ENCODE data around the gene SLC37A1. TPM values are rescaled to one million over a fixed set of nuclear protein-coding genes. Genes with fewer than 3 reads are reported as not detected.
A peak's percentile ranks its signal among the peaks of the same experiment; 100 is the strongest.

SLC37A1 gene
- total RNA-seq, 4 donors from 2014 or later = 2.3 to 8.8 (median 6.3) TPM

DNA sequence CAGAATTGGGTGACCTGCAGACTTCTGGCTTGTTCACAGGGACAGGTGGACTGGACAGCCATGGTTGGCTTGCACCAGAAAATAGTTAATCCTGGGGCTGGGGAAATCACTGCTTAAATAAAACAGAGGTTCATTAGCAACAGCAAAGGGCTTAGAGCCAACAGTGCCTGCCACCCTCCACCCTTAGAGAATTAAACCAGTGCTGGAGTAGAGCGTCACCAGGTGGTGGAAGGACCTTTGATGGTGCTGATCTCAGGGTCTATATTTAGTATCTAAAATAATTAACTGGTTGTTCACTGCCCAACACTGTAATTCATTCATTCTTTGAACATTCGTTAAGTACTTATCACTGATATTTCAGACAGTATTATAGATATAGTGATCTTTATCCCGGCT lies 105.1 kb downstream of the SLC37A1 start:
- H3K27me3 ChIP-seq = no peaks in the 10 kb centered on the region
- H3K4me1 ChIP-seq = no peaks in the 10 kb centered on the region
- H3K4me3 ChIP-seq = no peak overlapping the region
- TF ChIP-seq, protein P1, sequence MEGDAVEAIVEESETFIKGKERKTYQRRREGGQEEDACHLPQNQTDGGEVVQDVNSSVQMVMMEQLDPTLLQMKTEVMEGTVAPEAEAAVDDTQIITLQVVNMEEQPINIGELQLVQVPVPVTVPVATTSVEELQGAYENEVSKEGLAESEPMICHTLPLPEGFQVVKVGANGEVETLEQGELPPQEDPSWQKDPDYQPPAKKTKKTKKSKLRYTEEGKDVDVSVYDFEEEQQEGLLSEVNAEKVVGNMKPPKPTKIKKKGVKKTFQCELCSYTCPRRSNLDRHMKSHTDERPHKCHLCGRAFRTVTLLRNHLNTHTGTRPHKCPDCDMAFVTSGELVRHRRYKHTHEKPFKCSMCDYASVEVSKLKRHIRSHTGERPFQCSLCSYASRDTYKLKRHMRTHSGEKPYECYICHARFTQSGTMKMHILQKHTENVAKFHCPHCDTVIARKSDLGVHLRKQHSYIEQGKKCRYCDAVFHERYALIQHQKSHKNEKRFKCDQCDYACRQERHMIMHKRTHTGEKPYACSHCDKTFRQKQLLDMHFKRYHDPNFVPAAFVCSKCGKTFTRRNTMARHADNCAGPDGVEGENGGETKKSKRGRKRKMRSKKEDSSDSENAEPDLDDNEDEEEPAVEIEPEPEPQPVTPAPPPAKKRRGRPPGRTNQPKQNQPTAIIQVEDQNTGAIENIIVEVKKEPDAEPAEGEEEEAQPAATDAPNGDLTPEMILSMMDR (IDR thresholded peaks at IDR 0.05) = no peak
- no peak for TF ChIP-seq POLR2A (IDR thresholded peaks at IDR 0.05)
- intact Hi-C loops (cut with DNase I; ENCODE audit: low total_unique reads) = no loop called here
- H3K9me3 ChIP-seq = no peaks in the 10 kb centered on the region
- no peak overlapping the region for H3K27ac ChIP-seq
- H3K36me3 ChIP-seq = no peaks in the 10 kb centered on the region
- no peak for DNase-seq

DNA sequence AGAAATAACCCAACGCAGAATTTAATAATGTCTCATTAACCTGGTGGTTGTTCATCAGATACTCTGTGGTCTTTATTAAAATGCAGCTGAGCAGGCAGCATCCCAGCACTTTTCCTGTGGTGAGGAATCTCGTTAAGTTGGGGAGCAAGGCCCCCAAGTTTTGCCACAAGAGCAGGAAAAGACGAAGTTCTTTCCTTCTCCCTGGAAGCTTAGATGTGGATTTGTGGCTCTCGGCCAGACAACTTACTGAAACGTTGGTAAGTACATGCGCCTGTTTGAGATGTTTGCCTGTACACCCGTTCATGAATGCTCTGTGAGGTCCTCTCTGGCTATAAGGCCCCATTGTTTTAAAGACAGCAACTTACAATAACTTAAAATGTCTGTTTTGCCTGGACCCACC lies 105.5 kb downstream of the SLC37A1 start:
- TF ChIP-seq POLR2A (IDR thresholded peaks at IDR 0.05) = no peak
- intact Hi-C loops (cut with DNase I; ENCODE audit: low total_unique reads) = no loop called here
- no peak for DNase-seq
- H3K9me3 ChIP-seq = no peaks in the 10 kb centered on the region
- H3K4me1 ChIP-seq = no peaks in the 10 kb centered on the region
- no peaks in the 10 kb centered on the region for H3K36me3 ChIP-seq
- no peak overlapping the region for H3K27ac ChIP-seq
- no peak overlapping the region for H3K4me3 ChIP-seq
- no peaks in the 10 kb centered on the region for H3K27me3 ChIP-seq

DNA sequence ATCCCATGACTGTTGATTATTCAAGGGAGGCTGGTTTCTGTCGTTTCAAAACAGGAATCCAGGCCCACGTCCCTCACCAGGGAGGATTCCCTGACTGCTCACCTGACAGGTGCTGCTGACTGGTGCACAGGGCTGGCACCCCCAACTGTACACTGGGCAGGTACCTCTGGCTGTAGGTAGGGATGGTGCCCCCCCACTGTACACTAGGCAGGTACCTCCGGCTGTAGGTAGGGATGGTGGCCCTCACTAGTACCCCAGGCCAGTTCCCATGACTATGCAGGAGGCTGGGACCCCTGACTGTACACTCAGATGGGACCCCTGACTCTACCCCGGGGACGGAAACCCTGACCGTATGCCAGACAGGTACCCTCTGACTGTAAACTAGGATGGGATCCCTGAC lies 106.2 kb downstream of the SLC37A1 start:
- intact Hi-C loops (cut with DNase I; ENCODE audit: low total_unique reads) = no loop called here
- H3K27me3 ChIP-seq = no peaks in the 10 kb centered on the region

DNA sequence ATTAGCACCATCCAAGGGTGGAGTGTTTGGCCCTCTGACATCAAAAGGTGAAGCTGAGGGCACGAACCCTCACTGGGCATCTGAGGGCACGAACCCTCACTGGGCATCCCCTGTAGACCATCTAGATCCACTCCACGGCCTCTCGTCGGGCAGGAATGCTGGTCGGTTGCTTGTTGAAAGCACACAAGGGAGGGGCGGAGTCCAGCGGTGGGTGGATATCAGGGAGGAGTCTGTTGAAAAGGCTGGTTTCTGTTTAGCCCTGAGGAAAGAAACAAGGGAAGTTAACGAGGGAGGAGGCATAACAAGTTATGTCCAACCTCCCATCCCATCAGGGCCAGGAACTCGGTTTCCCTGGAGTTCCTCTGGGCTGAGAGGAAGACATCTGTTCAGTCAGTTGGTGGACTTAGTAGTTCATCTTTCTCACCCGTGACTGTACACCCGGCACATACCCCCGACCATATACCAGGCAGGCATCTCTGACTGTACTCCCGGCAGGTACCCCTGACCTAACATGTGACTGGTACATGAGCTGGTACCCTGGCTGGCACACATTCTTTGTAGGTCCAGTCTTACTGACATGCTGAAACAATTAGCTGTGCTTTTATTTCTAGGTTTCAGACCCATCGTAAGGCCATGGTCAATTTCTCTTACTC lies 107.6 kb downstream of the SLC37A1 start:
- no peaks in the 10 kb centered on the region for H3K27me3 ChIP-seq
- no peaks in the 10 kb centered on the region for H3K4me1 ChIP-seq
- peak overlapping the region; percentile 11 to 46 for H3K27ac ChIP-seq
- intact Hi-C loops (cut with DNase I; ENCODE audit: low total_unique reads) = no loop called here
- DNase-seq = peak in 1 of 2 donors; percentile 16
- no peaks in the 10 kb centered on the region for H3K36me3 ChIP-seq
- no peak overlapping the region for H3K4me3 ChIP-seq
- TF ChIP-seq, protein P1 (IDR thresholded peaks at IDR 0.05) = no peak
- no peak for TF ChIP-seq POLR2A (IDR thresholded peaks at IDR 0.05)
- H3K9me3 ChIP-seq = no peaks in the 10 kb centered on the region

More for the DNA sequence above, 106.2 kb downstream of the SLC37A1 start:
- H3K27ac ChIP-seq = no peak overlapping the region
- no peaks in the 10 kb centered on the region for H3K4me1 ChIP-seq
- H3K9me3 ChIP-seq = no peaks in the 10 kb centered on the region
- H3K4me3 ChIP-seq = no peak overlapping the region
- H3K36me3 ChIP-seq = no peaks in the 10 kb centered on the region
- DNase-seq = peak in 1 of 2 donors; percentile 9
- TF ChIP-seq, protein P1 (IDR thresholded peaks at IDR 0.05) = no peak
- TF ChIP-seq POLR2A (IDR thresholded peaks at IDR 0.05) = no peak

DNA sequence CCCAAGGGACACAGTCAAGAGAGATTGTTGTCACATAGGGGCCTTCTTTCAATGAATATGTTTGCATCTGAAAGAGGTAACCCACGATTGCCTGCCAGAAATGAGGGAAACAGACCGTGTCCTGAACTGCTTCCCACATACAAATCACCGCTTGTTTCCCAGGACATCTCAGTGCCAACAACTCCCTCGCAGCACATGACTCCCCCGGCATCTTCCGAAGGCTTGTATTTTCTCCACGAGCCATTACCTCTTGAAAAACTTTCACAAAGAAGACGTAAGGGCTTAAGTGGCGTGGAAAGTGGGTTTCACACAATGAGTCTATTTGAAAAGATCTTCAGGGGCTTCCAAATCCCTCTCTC lies 108.1 kb downstream of the SLC37A1 start:
- H3K4me3 ChIP-seq = no peak overlapping the region
- peak overlapping the region in 1 of 2 donors; percentile 46 for H3K27ac ChIP-seq
- no peaks in the 10 kb centered on the region for H3K9me3 ChIP-seq
- no peaks in the 10 kb centered on the region for H3K27me3 ChIP-seq
- no peak for TF ChIP-seq POLR2A (IDR thresholded peaks at IDR 0.05)
- TF ChIP-seq, protein P1 (IDR thresholded peaks at IDR 0.05) = no peak
- intact Hi-C loops (cut with DNase I; ENCODE audit: low total_unique reads) = no loop called here
- peak; percentile 35 to 40 for DNase-seq
- H3K4me1 ChIP-seq = no peaks in the 10 kb centered on the region
- H3K36me3 ChIP-seq = no peaks in the 10 kb centered on the region

Data from uterus (tissue), 4 donors.